ENCODE data around the gene JAKMIP2. TPM values are rescaled to one million over a fixed set of nuclear protein-coding genes. Genes with fewer than 3 reads are reported as not detected.

The JAKMIP2 gene
- total RNA-seq, 1 experiment from 2014 or later = 1.2 TPM

- H3K4me3 ChIP-seq (ENCODE audit: low read depth, low read length) = no peak overlapping the region
- Mint-ChIP-seq H3K27me3 (ENCODE audit: insufficient read depth, unreplicated experiment) (no peaks in the 10 kb centered on the region), H3K4me1 (ENCODE audit: low read depth, unreplicated experiment) (peaks cover 22% of the 10 kb centered on the region), H3K9me3 (ENCODE audit: unreplicated experiment) (no peaks in the 10 kb centered on the region), H3K27ac (ENCODE audit: unreplicated experiment) (no peak overlapping the region), H3K36me3 (ENCODE audit: insufficient read depth, unreplicated experiment) (no peaks in the 10 kb centered on the region), H3K4me3 (ENCODE audit: unreplicated experiment) (no peak overlapping the region)
- H3K36me3 ChIP-seq (ENCODE audit: control insufficient read depth, insufficient read depth, low read length) = no peaks in the 10 kb centered on the region
- no peak for DNase-seq
- POLR2A ChIA-PET = no interaction called here
- peaks cover 19% of the 10 kb centered on the region for H3K4me1 ChIP-seq
- H3K27me3 ChIP-seq (replicated peaks; ENCODE audit: control insufficient read depth, insufficient read depth, low read length) = no peaks in the 10 kb centered on the region; the same call in 1 of the 2 replicates
- no TSS peak for BruUV-seq (replicated peaks)
- intact Hi-C loops (cut with micrococcal nuclease; ENCODE audit: unreplicated experiment) = loop anchor here (5.0 kb wide), 1 partner anchor 97 kb away; the partner anchor contains the start of gene SPINK1
- no peaks in the 10 kb centered on the region for H3K9me3 ChIP-seq
- CTCF ChIA-PET = no interaction called here
- no peak for TF ChIP-seq CTCF (IDR thresholded peaks at IDR 0.05; ENCODE audit: insufficient read depth in 1 of 2, low read depth in 1 of 2, low read length in 1 of 2, severe bottlenecking in 1 of 2, unreplicated experiment in 1 of 2)
Observed at GRCh38 chr5:147735621-147736125, 46.9 kb downstream of the JAKMIP2 start.

GRCh38 chr5:147734894-147735293, 47.6 kb downstream of the JAKMIP2 start:
- H3K9me3 Mint-ChIP-seq (ENCODE audit: unreplicated experiment) = no peaks in the 10 kb centered on the region
- Histone ChIP-seq H3K4me3 (ENCODE audit: low read depth, low read length) (no peak overlapping the region), H3K9me3 (no peaks in the 10 kb centered on the region), H3K4me1 (peaks cover 22% of the 10 kb centered on the region), H3K36me3 (ENCODE audit: control insufficient read depth, insufficient read depth, low read length) (no peaks in the 10 kb centered on the region), H3K27me3 (replicated peaks; ENCODE audit: control insufficient read depth, insufficient read depth, low read length) (no peaks in the 10 kb centered on the region)
- no TSS peak for BruUV-seq (replicated peaks)
- intact Hi-C loops (cut with micrococcal nuclease; ENCODE audit: unreplicated experiment) = loop anchor here (5.0 kb wide), 1 partner anchor 97 kb away; the partner anchor contains the start of gene SPINK1
- no peaks in the 10 kb centered on the region for H3K36me3 Mint-ChIP-seq (ENCODE audit: insufficient read depth, unreplicated experiment)
- peaks cover 22% of the 10 kb centered on the region for H3K4me1 Mint-ChIP-seq (ENCODE audit: low read depth, unreplicated experiment)
- H3K27me3 Mint-ChIP-seq (ENCODE audit: insufficient read depth, unreplicated experiment) = no peaks in the 10 kb centered on the region
- DNase-seq = no peak
- POLR2A ChIA-PET = no interaction called here
- H3K4me3 Mint-ChIP-seq (ENCODE audit: unreplicated experiment) = no peak overlapping the region
- CTCF ChIA-PET = no interaction called here
- TF ChIP-seq CTCF (IDR thresholded peaks at IDR 0.05; ENCODE audit: insufficient read depth in 1 of 2, low read depth in 1 of 2, low read length in 1 of 2, severe bottlenecking in 1 of 2, unreplicated experiment in 1 of 2) = no peak
- no peak overlapping the region for H3K27ac Mint-ChIP-seq (ENCODE audit: unreplicated experiment)

- peaks cover 12% of the 10 kb centered on the region for H3K4me1 Mint-ChIP-seq (ENCODE audit: low read depth, unreplicated experiment)
- no peak for TF ChIP-seq CTCF (IDR thresholded peaks at IDR 0.05; ENCODE audit: insufficient read depth in 1 of 2, low read depth in 1 of 2, low read length in 1 of 2, severe bottlenecking in 1 of 2, unreplicated experiment in 1 of 2)
- Histone ChIP-seq H3K4me1 (peaks cover 18% of the 10 kb centered on the region), H3K4me3 (ENCODE audit: low read depth, low read length) (no peak overlapping the region), H3K36me3 (ENCODE audit: control insufficient read depth, insufficient read depth, low read length) (no peaks in the 10 kb centered on the region), H3K9me3 (no peaks in the 10 kb centered on the region), H3K27me3 (replicated peaks; ENCODE audit: control insufficient read depth, insufficient read depth, low read length) (no peaks in the 10 kb centered on the region)
- H3K9me3 Mint-ChIP-seq (ENCODE audit: unreplicated experiment) = no peaks in the 10 kb centered on the region
- H3K36me3 Mint-ChIP-seq (ENCODE audit: insufficient read depth, unreplicated experiment) = no peaks in the 10 kb centered on the region
- no peak for DNase-seq
- BruUV-seq (replicated peaks) = no TSS peak
- no peaks in the 10 kb centered on the region for H3K27me3 Mint-ChIP-seq (ENCODE audit: insufficient read depth, unreplicated experiment)
- ChIA-PET CTCF (no interaction called here), POLR2A (no interaction called here)
- no peak overlapping the region for H3K4me3 Mint-ChIP-seq (ENCODE audit: unreplicated experiment)
- H3K27ac Mint-ChIP-seq (ENCODE audit: unreplicated experiment) = no peak overlapping the region
- intact Hi-C loops (cut with micrococcal nuclease; ENCODE audit: unreplicated experiment) = no loop called here
Observed at GRCh38 chr5:147733075-147733474, 49.5 kb downstream of the JAKMIP2 start.
